ENCODE measurements around the gene EPB41L3. TPM values are rescaled to one million over a fixed set of nuclear protein-coding genes. Genes with fewer than 3 reads are reported as not detected.

Gene EPB41L3
- total and polyA plus RNA-seq, 5 experiments from 2014 or later, result 0.15 to 1.5 (median 0.35) TPM

- peaks cover 0 to 4% (median 0%) of the 10 kb centered on the region in 3 donors for H3K36me3 Mint-ChIP-seq
Measured at GRCh38 chr18:5365443-5365842, 178.4 kb downstream of the EPB41L3 start.

GRCh38 chr18:5350636-5351035 lies 193.2 kb downstream of the EPB41L3 start:
- Mint-ChIP-seq H3K4me3 (no peak overlapping the region), H3K4me1 (no peaks in the 10 kb centered on the region), H3K27ac (no peak overlapping the region), H3K9me3 (peaks cover 17 to 46% (median 35%) of the 10 kb centered on the region in 9 donors), H3K27me3 (peaks cover 0 to 5% (median 0%) of the 10 kb centered on the region in 5 donors), H3K36me3 (peaks cover 6 to 24% (median 6%) of the 10 kb centered on the region in 3 donors)
- DNase-seq, result no peak
- no peak for ATAC-seq
- POLR2A ChIA-PET, result interaction anchor here (0.6 kb wide), 1 partner anchor 27 kb away, joined by 3 read pairs; no protein-coding TSS in a partner anchor

More at GRCh38 chr18:5365443-5365842, 178.4 kb downstream of the EPB41L3 start:
- H3K27me3 Mint-ChIP-seq, result peaks cover 0 to 24% (median 10%) of the 10 kb centered on the region in 5 donors
- peaks cover 0 to 6% (median 0%) of the 10 kb centered on the region in 9 donors for H3K9me3 Mint-ChIP-seq
- POLR2A ChIA-PET, result no interaction called here
- no peak overlapping the region for H3K27ac Mint-ChIP-seq
- DNase-seq (no peak), ATAC-seq (no peak)
- H3K4me3 Mint-ChIP-seq, result no peak overlapping the region
- H3K4me1 Mint-ChIP-seq, result no peaks in the 10 kb centered on the region

Other genes with a start within 250 kb of the EPB41L3 start
- 10 to 100 TPM; 42.7 to 48.7 TPM for gene ZBTB14, start 248.3 kb downstream of the EPB41L3 start, total RNA-seq
- 10 to 100 TPM; 14.6 to 19.2 (median 18.4) TPM for gene ZBTB14, start 248.3 kb downstream of the EPB41L3 start, polyA plus RNA-seq

Measured in naive thymus-derived CD8-positive, alpha-beta T cell (primary cell).